UCSD-AML1 (cell line): ENCODE data around the gene CMTM7.
"Not testable (repeated sequence)": the region's sequence is repeated elsewhere in the genome, so short reads cannot be mapped to it uniquely, and the experiment has no call there.

Experiments used
- DNase-seq: peaks from one replicate; lab custom pipeline; 2025; ENCODE audit not compliant: unreplicated experiment; lab: John Stamatoyannopoulos, UW

The CMTM7 gene

GRCh38 chr3:32456429-32457130 is 64.9 kb downstream of the CMTM7 start:
- no peak for DNase-seq

- DNase-seq = peak; percentile 54
Measured at GRCh38 chr3:32457971-32458471, 66.4 kb downstream of the CMTM7 start.

DNA sequence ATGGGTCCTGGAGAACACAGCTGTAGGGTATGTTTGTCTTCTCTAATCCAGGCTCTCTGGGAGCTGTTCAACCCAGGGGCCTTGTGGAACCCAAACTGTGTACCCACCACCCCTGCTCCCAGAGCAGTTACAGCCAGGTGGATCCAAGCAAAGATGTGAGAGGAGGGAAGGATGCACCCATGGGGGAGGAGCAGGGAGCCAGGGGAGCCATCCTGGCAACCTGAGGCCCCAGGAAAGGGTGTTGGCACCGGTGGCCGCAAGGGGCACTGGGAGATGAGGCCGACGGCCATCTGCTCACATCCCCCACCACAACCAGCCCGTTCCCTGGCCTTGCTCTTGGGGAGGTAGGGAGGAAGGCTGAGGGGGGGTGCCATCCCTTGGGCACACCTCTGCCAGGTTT is 67.8 kb downstream of the CMTM7 start:
- DNase-seq = no peak

DNA sequence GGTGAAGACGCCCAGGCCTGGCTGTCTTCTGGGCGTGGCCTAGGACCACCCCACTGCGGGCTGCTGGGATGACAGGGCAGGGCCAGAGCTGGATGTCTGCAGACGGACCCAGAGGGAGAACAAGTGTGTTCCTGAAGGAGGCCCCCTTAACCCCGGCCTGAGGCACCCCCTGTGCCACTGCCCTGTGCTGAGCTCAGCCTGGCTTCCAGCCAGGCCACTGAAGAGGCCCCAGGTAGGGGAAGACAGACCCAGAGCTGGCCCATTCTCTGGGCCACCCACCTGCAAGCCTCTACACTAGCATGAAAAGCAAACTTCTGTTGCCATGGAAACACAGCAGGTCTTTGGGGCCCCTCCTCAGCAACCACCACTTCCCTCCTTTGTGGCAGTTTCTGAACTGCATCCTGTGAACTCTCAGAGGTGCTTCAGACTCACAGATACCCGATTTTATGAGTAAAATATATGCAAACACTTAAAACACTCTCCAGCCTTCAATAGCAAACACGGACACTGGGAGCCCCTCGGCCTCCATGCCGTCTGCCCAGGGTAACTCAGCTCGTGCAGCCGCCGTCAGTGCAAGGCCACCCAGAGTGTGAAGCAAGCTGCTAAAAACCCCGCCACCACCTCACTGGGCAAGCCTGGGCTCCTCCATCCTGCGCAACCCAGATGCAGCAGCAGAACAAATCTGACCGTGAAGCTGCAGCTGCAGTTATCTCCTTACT is 68.5 kb downstream of the CMTM7 start:
- DNase-seq = peak; percentile 21

- DNase-seq = not testable (repeated sequence)
Measured at GRCh38 chr3:32460817-32461496, 69.3 kb downstream of the CMTM7 start.

DNA sequence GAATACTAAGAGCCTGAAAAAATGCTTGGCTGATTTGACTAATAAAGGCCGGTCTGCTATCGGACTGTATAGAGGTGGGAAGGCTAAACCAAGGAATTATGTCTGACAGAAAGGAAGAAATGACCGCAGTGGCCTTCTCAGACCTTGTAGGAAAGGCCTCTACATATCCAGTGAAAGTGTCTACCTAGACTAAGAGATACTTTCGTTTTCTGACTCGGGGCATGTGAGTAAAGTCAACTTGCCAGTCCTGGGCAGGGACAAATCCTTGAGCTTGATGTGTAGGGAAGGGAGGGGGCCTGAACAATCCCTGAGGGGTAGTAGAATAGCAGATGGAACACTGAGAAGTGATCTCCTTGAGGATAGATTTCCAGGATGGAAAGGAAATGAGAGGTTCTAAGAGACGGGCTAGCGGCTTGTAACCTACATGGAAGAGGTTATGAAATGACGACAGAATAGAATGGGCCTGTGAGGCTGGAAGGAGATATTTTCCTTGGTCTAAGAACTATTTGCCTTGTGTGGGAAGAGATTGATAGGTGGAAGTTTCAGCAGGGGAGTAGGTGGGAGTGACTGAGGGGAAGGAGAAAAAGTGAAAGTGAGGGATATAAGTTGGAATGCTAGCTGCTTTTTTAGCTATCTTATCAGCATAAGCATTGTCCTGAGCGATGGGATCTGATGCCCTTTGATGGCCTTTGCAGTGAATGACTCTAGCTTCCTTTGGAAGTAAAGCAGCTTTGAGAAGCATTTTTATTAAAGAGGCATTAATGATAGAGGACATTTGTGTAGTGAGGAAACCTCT is 70.7 kb downstream of the CMTM7 start:
- not testable (repeated sequence) for DNase-seq

DNA sequence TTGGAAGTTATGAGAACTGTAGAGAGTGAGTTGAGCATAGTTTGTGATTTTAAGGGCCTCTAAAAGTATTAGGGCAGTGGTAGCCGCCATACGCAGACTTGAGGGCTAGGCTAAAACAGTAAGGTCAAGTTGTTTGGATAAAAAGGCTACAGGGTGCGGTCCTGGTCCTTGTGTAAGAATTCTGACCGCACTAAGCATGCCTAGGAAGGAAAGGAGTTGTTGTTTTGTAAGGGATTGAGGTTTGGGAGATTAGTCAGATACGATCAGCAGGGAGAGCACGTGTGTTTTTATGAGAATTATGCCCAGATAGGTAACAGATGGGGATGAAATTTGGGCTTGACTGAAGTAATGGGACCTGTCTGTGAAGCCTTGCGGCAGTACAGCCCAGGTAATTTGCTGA is 71.8 kb downstream of the CMTM7 start:
- not testable (repeated sequence) for DNase-seq

GRCh38 chr3:32464726-32465125 is 73.1 kb downstream of the CMTM7 start:
- not testable (repeated sequence) for DNase-seq

DNA sequence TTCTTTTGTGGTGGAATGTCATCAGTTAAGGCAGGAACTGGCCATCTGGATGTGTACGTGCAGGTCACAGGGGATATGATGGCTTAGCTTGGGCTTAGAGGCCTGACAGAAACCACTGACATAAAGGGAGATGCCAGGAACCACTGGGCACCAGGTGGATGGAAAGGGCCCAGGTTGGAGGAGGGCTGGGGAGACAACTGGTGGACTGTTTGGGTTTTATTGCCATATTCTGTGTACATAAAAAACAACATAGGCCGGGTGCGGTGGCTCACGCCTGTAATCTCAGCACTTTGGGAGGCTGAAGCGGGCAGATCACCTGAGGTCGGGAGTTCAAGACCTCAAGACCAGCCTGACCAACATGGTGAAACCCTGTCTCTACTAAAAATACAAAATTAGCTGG is 75.2 kb downstream of the CMTM7 start:
- not testable (repeated sequence) for DNase-seq

DNA sequence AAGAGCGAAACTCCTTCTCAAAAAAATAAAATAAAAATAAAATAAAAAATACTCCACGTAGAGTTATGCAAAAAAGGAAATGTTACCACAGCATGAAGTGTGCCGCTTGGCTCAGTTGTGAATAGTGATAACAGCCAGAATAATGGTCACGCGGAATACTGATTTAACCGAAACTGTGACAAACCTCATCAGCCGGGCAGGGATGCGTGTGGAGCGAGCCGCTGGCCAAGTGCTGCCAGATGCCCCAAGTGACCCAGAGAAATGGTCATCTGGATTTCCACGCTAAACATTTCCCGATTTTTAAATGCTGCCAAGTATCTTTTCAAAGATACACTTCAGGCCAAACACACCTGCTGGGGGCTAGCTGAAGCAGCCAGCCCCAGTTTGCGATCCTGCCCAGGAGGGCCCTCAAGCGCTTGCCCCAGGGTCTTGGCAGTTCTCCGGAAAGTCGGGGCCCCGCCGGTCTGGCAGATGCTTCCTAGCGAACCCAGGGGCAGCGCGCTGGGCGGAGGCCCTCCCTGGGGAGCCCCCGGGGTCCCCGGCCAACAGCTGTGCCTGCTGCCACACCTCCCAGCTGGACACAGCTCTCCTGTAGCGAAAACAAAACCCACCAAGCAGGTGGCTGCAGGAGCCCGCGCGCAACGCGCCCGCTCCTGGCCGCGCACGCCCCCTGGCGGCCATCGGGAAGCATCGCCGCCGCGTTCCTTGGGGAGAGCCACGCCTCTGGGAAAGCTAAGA is 75.8 kb downstream of the CMTM7 start:
- peak; percentile 53 for DNase-seq

- DNase-seq = no peak
Measured at GRCh38 chr3:32469151-32469874, 77.7 kb downstream of the CMTM7 start.

DNA sequence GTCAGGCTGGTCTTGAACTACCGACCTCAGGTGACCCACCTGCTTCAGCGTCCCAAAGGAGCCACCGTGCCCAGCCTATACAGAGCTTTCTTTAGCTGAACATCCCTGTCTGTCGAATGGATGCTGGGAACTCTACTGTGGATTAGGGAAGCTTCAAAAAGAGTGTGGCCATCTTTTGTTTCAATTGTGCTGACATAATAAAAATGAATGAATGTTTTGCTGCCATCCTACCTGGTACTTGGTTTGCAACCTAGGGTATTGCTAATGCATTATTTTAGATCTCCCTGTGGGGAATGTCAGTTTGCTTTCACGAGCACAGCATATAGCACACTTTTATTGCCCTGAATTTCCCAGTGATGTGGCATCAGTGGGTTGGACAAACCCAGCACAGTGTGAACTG is 78.7 kb downstream of the CMTM7 start:
- DNase-seq = no peak

GRCh38 chr3:32471246-32471645 is 79.6 kb downstream of the CMTM7 start:
- no peak for DNase-seq

GRCh38 chr3:32472151-32472550 is 80.5 kb downstream of the CMTM7 start:
- DNase-seq = not testable (repeated sequence)

DNA sequence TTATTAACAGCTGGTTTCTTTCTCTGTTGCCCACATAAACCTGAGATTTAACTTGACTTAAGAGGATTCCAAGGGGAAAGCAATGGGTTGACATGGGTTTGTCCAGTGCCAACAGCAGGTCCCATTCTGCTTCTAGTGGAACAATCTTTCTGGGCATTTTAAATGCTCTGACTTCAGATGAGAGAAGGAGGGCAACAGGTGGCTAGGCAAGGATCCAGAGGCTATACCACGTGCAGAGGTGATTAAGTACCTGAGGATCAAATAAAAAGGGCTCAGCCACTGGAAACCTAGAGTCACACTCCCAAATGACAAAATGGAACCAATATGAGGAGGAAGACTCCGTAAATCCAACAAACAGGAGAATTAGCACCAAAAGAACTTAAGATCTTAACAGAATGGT is 82.5 kb downstream of the CMTM7 start:
- no peak for DNase-seq

DNA sequence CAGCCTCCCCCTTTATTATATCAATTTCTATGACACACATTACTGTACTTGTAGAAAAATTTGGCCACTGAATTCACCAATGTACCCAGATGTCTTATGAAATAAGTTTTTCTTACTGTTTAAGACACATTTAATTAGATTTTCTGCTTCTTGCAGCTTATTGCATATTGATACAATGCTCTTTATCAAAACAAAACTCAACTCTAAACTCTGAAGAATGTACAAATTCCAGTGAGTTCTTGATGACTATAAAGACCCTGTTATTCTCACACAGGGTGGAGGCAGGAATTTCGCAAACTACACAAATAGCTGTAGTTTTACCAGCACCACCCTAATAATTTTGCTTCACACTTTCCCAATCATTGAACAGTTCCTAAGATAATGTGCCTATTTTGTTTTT is 89.0 kb downstream of the CMTM7 start:
- no peak for DNase-seq

DNA sequence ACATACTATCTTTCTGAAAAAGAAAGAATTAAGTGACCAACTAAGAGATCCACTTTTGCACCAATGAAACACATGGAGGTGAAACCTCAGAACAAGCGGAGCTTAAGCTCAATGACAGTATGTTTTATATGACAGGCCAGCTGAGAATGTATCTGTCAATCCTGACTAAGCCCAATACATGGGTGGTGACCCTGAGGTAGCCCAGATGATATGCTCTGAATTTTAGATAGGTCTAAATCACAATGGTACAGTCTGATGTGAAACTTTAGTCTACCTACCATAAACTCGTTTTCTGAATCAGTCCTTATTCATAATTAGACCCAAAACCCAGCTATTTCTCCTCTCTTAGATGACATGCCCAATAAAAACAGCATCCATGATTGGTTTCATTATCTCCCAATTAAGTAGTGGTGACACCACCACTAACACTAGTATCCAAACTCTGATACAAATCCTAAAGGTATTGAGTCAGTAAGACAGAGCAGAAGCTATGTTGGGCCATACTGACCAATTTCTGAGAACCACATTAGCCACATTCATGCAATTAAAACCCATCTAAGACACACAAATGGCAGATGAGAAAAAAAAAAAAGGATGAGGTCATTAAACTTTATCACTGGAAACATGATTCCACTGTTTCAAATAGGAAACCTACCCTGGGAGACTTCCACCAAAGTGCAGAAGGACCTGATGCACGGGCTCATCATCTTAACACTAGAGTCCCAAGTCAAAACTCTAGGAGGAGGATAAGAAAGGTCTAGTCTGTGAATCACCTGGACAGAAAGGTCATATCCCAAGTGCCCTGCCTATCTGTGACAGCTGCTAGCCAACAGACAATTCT is 90.4 kb downstream of the CMTM7 start:
- DNase-seq = no peak

GRCh38 chr3:32482693-32483092 is 91.0 kb downstream of the CMTM7 start:
- DNase-seq = no peak

DNA sequence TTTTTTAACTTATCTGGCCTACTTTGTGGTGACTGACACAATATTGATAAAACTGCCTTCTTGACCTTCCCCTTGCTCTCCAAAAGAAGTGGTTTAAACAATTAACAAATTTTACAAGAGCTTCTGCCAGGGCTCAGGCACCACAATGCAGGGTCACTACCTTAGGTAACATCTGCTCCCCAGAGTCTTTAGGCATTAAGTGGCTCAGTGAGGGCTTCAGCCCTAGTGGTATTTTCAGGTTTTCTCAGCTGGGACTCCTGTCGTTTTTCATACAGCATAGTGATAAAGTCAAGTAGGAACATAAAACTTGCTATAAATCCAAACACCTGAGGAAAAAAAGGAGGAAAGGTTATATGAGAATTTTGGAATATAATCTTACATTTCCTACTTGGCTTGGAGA is 92.1 kb downstream of the CMTM7 start:
- no peak for DNase-seq
